ENCODE data around the gene TSHZ1. TPM values are rescaled to one million over a fixed set of nuclear protein-coding genes. Genes with fewer than 3 reads are reported as not detected.

Gene TSHZ1
- total RNA-seq, 1 experiment from 2014 or later = 7.4 TPM

DNA sequence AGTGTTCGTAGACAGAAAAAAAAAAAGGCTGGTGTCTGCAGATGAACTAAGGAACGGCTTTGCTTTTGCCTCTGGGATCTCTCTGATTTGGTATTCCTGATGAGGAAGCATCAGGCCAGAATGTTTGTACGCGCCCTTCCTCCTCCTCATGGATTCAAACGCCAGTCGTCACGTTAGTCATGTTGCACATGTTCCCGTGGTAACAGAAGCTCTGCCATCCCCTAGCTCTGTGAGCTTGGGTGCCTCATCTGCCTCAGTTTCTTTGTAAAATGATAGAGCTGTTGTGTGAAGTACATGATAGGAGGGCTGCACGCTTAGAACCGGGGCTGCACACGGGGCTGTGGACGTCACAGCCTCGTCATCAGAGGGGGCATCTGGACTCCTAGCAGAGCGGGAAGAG lies 47.0 kb downstream of the TSHZ1 start:
- Histone ChIP-seq H3K36me3 (ENCODE audit: low read depth) (no peaks in the 10 kb centered on the region), H3K27me3 (ENCODE audit: insufficient read depth, low read depth) (no peaks in the 10 kb centered on the region), H3K79me2 (ENCODE audit: low read depth) (no peaks in the 10 kb centered on the region), H3F3A (ENCODE audit: insufficient read depth, low read depth) (no peaks in the 10 kb centered on the region), H4K20me1 (ENCODE audit: insufficient read depth) (no peaks in the 10 kb centered on the region), H3K27ac (no peak overlapping the region), H2AFZ (no peak overlapping the region), H3K4me1 (replicated peaks; ENCODE audit: insufficient read depth) (no peaks in the 10 kb centered on the region), H3K4me3 (no peak overlapping the region), H3K9me2 (ENCODE audit: insufficient read depth) (no peaks in the 10 kb centered on the region), H3K4me2 (no peak overlapping the region), H3K9me3 (ENCODE audit: insufficient read depth, low read depth) (no peaks in the 10 kb centered on the region)
- DNase-seq = no peak
- ChIA-PET CTCF (interaction anchor here (0.6 kb wide), 1 partner anchor 25 kb away, joined by 3 read pairs; no protein-coding TSS in a partner anchor), POLR2A (ENCODE audit: unreplicated experiment) (no interaction called here)
- no peak for TF ChIP-seq EZH2 (IDR thresholded peaks at IDR 0.05; ENCODE audit: low read depth)
- TF ChIP-seq, protein P1, sequence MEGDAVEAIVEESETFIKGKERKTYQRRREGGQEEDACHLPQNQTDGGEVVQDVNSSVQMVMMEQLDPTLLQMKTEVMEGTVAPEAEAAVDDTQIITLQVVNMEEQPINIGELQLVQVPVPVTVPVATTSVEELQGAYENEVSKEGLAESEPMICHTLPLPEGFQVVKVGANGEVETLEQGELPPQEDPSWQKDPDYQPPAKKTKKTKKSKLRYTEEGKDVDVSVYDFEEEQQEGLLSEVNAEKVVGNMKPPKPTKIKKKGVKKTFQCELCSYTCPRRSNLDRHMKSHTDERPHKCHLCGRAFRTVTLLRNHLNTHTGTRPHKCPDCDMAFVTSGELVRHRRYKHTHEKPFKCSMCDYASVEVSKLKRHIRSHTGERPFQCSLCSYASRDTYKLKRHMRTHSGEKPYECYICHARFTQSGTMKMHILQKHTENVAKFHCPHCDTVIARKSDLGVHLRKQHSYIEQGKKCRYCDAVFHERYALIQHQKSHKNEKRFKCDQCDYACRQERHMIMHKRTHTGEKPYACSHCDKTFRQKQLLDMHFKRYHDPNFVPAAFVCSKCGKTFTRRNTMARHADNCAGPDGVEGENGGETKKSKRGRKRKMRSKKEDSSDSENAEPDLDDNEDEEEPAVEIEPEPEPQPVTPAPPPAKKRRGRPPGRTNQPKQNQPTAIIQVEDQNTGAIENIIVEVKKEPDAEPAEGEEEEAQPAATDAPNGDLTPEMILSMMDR (conservative IDR thresholded peaks at IDR 0.05) = no peak
- intact Hi-C loops (cut with micrococcal nuclease; ENCODE audit: unreplicated experiment) = no loop called here
- no TSS peak for BruUV-seq (replicated peaks)

DNA sequence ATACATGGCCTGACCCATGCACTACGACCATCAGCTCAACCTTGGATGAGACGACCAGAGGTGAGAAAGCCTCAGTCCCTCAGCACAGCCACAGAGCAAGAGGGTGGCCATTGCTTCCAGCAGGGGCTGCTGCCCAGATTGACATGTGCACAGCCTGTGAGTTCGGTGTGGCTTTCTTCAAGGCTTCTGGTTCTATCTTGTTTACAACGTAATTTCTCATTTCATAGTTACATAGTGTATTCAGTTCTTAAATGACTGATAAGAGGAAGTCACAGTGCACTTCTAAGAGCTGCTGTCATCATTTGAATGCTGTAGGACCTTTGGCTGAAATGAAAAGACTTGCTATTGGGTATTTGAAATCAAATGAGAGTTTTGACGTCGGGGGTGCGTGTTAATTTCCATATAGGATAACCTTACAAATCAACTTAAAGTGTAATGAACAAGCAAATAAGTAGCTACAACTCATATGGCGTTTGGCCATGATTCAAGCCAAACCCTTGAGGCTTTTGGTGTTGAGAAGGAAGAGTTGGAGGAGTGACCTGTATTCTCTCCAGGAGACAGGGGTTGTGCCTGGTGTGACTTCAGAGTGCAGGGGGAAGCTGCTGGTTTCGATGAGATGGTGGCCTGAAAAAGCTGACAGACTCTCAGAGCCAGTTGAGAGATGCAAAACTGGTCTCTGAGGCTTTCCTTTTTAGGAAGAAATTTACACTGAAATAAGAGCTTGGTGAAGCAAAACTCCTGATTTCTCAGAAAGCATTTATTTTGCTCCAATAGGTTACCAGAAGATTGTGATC lies 51.0 kb downstream of the TSHZ1 start:
- no peaks in the 10 kb centered on the region for H4K20me1 ChIP-seq (ENCODE audit: insufficient read depth)
- no peaks in the 10 kb centered on the region for H3K9me2 ChIP-seq (ENCODE audit: insufficient read depth)
- H3K79me2 ChIP-seq (ENCODE audit: low read depth) = no peaks in the 10 kb centered on the region
- no peak overlapping the region for H3K4me3 ChIP-seq
- H2AFZ ChIP-seq = no peak overlapping the region
- H3K4me2 ChIP-seq = no peak overlapping the region
- intact Hi-C loops (cut with micrococcal nuclease; ENCODE audit: unreplicated experiment) = no loop called here
- no peak for DNase-seq
- no TSS peak for BruUV-seq (replicated peaks)
- no peak for TF ChIP-seq EZH2 (IDR thresholded peaks at IDR 0.05; ENCODE audit: low read depth)
- TF ChIP-seq, protein P1 (conservative IDR thresholded peaks at IDR 0.05) = no peak
- CTCF ChIA-PET = no interaction called here
- H3K36me3 ChIP-seq (ENCODE audit: low read depth) = no peaks in the 10 kb centered on the region
- POLR2A ChIA-PET (ENCODE audit: unreplicated experiment) = no interaction called here
- no peak overlapping the region for H3K27ac ChIP-seq
- no peaks in the 10 kb centered on the region for H3K4me1 ChIP-seq (replicated peaks; ENCODE audit: insufficient read depth)
- no peaks in the 10 kb centered on the region for H3F3A ChIP-seq (ENCODE audit: insufficient read depth, low read depth)
- no peaks in the 10 kb centered on the region for H3K9me3 ChIP-seq (ENCODE audit: insufficient read depth, low read depth)
- no peaks in the 10 kb centered on the region for H3K27me3 ChIP-seq (ENCODE audit: insufficient read depth, low read depth)

DNA sequence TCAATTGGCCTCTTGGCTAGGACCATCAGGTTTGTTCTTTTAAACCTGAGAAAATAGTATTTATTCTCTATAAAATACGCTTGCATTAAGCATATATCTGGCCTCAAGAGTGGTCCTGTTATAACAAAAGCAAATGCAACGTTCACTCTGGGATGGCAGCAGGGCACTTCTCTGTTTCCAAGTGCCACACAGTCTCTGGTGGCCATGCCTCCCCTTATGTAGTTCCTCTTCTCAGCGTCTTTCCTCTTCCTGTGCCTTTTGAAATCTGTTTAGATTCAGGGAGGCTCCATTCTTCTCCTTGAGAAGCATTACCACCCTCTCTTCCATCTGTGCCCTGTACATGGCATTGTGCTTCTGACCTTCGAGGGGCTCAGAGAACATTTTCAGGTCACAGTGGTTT lies 51.9 kb downstream of the TSHZ1 start:
- Histone ChIP-seq H4K20me1 (ENCODE audit: insufficient read depth) (no peaks in the 10 kb centered on the region), H3K9me3 (ENCODE audit: insufficient read depth, low read depth) (no peaks in the 10 kb centered on the region), H2AFZ (no peak overlapping the region), H3K9me2 (ENCODE audit: insufficient read depth) (no peaks in the 10 kb centered on the region), H3K36me3 (ENCODE audit: low read depth) (no peaks in the 10 kb centered on the region), H3K79me2 (ENCODE audit: low read depth) (no peaks in the 10 kb centered on the region), H3K27ac (no peak overlapping the region), H3K27me3 (ENCODE audit: insufficient read depth, low read depth) (no peaks in the 10 kb centered on the region), H3K4me3 (no peak overlapping the region), H3K4me1 (replicated peaks; ENCODE audit: insufficient read depth) (no peaks in the 10 kb centered on the region), H3K4me2 (no peak overlapping the region), H3F3A (ENCODE audit: insufficient read depth, low read depth) (no peaks in the 10 kb centered on the region)
- ChIA-PET CTCF (no interaction called here), POLR2A (ENCODE audit: unreplicated experiment) (no interaction called here)
- no peak for DNase-seq
- TF ChIP-seq, protein P1 (conservative IDR thresholded peaks at IDR 0.05) = no peak
- intact Hi-C loops (cut with micrococcal nuclease; ENCODE audit: unreplicated experiment) = no loop called here
- BruUV-seq (replicated peaks) = no TSS peak

All from PC-9 (cell line).